Measurements from ENCODE around the gene GOLGA6L7.
"Not testable (repeated sequence)": the region's sequence is repeated elsewhere in the genome, so short reads cannot be mapped to it uniquely, and the experiment has no call there.

GOLGA6L7 gene

DNA sequence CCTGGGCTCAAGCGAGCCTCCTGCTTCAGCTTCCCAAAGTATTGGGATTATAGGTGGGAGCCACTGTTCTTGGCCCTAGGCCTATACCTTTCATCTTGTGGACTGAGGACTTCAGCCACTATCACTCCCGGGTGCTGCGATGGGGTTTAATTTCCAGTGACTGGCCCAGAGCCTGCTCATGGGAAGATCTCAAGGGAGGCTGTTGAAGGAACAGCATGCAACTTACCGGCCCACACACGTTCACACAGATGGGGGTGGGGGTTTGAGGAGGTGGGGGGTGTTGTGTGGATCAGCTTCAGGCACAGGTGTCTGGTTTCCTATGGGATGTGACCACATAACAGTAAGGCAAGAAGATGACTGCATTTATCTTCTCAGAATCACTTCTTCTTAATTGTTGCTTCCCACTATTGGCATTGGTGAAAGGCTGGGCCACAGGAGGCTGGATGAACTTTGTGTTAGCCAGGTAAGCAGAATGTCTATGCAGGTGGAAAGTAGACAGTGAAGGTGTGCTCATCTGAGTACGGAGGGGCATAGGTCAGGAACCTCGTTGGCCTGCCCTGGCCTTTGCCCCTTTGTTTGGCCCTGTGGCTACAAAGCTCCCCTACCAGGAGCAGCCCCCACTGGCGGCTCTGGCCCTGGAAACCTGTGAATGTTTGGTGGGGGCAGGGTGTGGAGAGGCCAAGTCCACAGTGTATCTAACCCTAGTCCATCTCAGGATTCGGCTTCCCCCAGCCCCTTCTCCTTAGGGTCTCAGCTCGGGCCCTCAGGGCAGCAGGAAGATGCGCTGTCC is 35.9 kb upstream of the GOLGA6L7 start:
- DNase-seq (ENCODE audit: low read depth): no peak

DNA sequence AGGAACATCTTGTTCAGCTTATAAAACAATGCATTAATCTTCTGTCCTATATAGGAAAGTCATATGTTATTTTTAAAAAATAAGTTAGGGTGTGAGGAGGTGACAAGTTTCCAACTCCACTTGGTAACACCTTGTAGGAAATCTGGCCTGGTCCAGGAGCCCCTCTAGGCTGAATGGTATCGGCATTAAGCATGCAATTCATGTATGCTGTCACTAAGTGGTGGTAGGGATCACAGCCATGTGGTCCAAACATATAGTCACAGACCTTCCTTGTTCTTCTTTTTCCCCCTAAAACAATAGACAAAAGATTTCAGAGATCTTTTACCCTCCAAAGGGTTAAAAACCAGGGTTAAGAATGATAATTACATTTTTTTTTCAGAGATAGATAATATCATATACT is 33.2 kb upstream of the GOLGA6L7 start:
- no peak for DNase-seq (ENCODE audit: low read depth)

DNA sequence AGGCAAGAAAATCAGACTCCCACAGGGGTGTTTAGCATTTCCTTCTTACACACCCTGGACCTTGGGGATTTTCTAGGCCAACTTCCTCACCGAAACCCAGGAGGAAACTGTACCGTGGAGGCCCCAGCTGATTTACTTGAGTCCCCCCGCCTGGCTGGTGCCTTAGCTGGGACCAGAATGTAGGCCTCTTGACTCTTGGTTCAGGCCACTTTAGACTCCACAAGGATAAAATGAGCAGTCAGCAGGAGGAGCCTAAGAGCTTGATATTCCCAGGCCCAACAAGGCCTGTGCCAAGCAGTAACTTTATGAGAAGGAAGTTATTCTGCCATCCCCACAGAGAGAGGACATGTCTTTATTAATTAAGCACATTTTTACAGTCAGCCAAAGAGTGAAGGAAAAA is 32.7 kb upstream of the GOLGA6L7 start:
- peak; percentile 31 for DNase-seq (ENCODE audit: low read depth)

- DNase-seq (ENCODE audit: low read depth): no peak
Measured at GRCh38 chr15:28880680-28881079, 32.2 kb upstream of the GOLGA6L7 start.

DNA sequence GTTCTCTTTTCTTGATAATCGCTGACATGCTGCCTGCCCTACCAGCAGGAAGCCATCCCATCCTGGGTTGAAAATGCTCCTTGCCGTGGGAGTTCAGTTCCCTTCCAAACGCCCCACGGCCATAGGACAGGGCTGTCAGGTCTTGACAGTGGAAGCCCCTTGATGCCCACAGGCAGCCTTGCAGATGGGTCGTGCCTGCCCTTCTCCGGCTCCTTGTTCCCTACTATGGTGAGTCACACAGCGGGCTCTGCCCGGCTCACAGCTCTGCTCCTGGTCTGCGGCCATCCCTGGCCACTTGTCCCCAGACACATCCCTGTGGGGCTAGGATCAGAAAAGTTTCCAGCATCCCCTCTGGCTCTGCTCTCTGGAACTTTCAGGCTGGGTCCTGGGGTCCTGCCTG is 31.1 kb upstream of the GOLGA6L7 start:
- DNase-seq (ENCODE audit: low read depth): no peak

DNA sequence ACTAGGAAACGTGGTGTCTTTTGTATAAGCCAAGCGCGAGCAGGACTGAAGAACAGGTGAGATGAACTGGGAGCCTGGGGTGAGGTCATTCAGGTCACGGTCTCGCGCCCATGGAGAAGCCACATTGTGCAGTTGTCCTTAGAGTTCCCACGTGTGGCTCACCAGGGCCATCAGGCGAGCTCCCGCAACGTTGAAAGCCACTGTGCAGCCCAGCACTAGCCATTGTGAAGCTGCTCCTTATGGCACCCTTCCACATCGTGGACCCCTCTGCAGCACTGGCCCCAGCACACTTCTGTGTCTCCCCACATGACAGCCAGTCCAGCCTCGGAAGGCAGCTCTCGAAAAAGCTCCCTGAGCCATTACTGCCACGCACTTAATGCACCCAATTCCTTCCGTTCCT is 29.8 kb upstream of the GOLGA6L7 start:
- no peak for DNase-seq (ENCODE audit: low read depth)

DNA sequence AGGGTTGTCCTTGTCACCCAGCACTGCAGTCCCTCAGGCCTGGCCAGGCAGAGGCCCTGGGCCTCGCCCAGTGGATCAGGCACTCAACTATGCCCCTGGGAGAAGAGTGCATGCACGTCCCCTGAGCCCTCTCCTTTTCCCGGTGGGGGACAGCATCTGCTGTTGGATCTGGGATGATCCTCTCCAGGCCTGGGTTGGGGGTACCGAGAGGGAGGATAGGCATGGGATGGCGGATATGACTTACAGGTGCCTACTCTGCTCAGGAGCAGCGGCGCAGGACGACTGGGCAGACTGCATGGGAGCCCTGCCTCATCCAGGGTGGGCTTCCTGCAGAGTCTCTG is 28.4 kb upstream of the GOLGA6L7 start:
- DNase-seq (ENCODE audit: low read depth): no peak

DNA sequence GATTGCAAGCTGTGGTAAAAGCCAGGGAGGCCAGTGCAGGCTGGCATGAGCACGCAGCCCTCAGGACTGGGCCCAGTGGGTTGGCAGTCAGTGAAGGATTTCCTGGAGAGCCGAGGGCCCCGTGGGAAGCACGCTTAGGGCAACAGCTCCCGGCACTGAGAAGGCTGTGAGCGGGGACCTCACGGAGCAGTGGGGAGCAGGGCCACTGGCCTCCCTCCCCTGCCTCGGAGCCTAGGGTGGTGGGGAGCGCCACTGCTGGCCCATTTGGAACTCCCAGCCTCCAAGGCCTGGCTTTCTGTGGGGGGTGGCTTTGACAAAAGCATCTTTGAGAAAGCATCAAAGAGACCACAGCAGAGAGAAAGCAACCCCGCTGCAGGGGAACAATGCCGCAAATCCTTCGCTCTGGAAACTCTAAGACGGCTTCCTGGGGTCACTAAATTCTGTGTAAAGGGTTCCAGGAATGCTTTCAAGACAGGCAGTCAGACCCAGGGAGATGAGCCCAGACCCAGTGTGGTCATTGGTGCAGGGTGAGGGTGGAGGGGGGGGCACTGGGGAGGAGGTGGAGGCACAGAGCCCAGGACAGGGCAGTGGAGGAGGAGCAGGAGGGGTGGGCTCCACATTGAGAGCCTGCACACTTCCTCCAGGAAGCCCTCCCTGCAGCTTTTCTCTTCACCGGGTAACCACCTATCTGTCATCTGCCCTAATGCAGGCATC is 27.8 kb upstream of the GOLGA6L7 start:
- DNase-seq (ENCODE audit: low read depth): no peak

GRCh38 chr15:28875461-28876000 is 27.1 kb upstream of the GOLGA6L7 start:
- DNase-seq (ENCODE audit: low read depth): no peak

GRCh38 chr15:28873585-28874190 is 25.2 kb upstream of the GOLGA6L7 start:
- no peak for DNase-seq (ENCODE audit: low read depth)

DNA sequence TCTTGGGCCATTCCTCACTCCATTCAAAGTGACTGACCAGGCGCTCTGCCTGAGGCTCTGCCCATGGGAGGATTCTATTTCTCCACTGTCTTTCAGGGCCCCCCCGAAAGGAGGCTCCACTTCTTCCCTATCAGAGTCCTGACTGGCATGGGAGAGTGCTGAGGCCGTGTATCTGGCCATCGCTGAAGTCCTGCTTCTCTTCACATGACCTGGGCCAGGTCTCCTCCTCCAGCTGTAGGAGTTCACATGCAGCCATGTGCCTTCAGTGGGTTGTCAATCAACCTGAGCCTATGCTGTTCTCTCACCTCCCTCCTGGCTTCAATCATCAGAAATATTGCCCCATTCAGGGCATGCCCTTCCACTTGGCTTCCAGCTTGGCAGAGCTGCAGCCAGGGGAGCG is 24.6 kb upstream of the GOLGA6L7 start:
- DNase-seq (ENCODE audit: low read depth): no peak

DNA sequence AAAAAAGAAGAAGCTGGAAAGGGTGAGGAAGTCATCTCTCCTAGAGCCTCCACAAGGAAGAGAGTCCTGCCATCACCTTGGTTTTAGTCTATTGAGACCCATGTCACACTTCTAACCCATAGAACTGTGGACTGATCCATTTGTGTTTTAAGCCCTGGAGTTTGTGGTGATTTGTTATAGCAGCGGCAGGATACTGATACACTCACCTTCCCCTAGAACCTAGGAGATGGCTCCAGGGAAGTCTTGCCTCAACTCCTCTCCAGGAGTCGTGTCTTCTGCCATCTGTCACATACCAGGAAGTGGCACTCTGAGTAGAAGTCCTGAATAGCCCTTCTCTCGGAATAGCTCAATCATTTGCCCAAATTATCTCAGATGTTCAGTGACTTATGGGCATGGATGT is 22.7 kb upstream of the GOLGA6L7 start:
- no peak for DNase-seq (ENCODE audit: low read depth)

GRCh38 chr15:28868744-28869345 is 20.4 kb upstream of the GOLGA6L7 start:
- DNase-seq (ENCODE audit: low read depth): no peak

DNA sequence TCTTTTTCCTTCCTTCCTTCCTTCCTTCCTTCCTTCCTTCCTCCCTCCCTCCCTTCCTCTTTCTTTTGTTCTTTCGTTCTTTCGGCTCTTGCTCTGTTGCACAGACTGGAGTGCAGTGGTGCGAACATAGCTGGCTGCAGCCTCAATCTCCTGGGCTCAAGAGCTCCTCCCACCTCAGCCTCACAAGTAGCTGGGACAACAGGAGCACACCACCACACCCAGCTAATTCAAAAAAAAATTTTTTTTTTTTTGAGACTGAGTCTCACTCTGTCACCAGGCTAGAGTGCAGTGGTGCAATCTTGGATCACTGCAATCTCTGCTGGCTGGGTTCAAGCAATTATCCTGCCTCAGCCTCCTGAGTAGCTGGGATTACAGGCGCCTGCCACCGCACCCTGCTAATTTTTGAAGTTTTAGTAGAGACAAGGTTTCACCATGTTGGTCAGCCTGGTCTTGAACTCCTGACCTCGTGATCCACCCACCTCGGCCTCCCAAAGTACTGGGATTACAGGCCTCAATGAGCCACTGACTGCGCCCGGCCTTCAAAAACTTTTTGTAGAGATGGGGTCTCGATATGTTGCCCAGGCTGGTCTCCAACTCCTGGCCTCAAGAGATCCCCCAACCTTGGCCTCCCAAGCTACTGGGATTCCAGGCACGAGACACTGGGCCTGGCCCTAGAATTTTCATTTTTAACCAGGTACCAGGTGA is 13.3 kb upstream of the GOLGA6L7 start:
- peak; percentile 11 for DNase-seq (ENCODE audit: low read depth)

DNA sequence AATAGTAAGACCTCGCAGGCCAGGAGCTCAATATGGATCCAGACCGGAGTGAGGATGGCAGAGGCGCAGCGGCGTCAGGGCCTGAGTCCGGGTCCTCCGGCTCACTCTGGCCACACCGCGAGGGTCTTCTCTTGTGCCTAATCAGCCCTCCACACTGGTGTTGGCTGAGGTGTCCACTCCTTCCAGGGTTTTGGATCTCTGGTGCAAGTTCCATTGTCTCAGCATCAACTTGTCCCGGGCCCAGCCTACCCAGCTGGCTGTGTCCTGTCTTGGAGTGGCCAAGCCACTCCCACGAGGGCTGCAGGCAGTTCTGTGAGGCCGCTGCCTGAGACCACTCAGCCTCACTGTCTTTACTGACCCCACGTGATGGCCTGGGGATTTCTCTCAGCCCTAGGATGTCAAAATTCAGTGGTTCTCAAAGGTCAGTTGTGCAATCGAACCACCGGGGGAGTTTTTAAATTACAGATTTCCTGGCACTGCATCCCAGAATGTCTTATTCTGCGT is 12.6 kb upstream of the GOLGA6L7 start:
- peak; percentile 82 for DNase-seq (ENCODE audit: low read depth)

- not testable (repeated sequence) for DNase-seq (ENCODE audit: low read depth)
Measured at GRCh38 chr15:28854578-28854977, 6.1 kb upstream of the GOLGA6L7 start.

GRCh38 chr15:28853654-28854053 is 5.2 kb upstream of the GOLGA6L7 start:
- not testable (repeated sequence) for DNase-seq (ENCODE audit: low read depth)

DNA sequence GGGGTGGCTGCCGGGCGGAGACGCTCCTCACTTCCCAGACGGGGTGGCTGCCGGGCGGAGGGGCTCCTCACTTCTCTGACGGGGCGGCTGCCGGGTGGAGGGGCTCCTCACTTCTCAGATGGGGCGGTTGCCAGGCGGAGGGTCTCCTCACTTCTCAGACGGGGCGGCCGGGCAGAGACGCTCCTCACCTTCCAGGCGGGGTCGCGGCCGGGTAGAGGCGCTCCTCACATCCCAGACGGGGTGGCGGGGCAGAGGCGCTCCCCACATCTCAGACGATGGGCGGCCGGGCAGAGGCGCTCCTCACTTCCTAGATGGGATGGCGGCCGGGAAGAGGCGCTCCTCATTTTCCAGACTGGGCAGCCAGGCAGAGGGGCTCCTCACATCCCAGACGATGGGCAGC is 1.3 kb upstream of the GOLGA6L7 start:
- not testable (repeated sequence) for DNase-seq (ENCODE audit: low read depth)

- not testable (repeated sequence) for DNase-seq (ENCODE audit: low read depth)
Measured at GRCh38 chr15:28849271-28849670, 827 bp upstream of the GOLGA6L7 start.

DNA sequence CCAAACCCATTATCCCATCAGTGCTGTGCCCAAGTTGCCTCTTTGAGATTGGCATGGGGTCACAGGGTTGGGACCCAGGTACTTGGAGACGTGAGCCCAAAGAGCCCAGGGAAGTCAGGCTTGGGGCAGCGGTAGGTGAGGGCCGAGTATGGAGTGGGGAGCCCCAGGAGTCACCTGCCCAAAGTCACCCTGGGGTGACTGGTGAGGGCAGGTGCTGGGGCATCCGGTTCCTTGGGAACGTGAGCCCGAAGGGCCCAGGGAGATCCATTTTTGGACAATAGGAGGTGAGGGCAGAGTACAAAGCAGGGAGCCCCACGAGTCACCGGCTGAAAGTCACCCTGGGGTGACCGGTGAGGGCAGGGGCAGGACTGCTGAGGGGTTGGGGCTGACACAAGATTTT is 485 bp downstream of the GOLGA6L7 start:
- not testable (repeated sequence) for DNase-seq (ENCODE audit: low read depth)

- DNase-seq (ENCODE audit: low read depth): not testable (repeated sequence)
Measured at GRCh38 chr15:28847247-28847646, 1.2 kb downstream of the GOLGA6L7 start.

DNA sequence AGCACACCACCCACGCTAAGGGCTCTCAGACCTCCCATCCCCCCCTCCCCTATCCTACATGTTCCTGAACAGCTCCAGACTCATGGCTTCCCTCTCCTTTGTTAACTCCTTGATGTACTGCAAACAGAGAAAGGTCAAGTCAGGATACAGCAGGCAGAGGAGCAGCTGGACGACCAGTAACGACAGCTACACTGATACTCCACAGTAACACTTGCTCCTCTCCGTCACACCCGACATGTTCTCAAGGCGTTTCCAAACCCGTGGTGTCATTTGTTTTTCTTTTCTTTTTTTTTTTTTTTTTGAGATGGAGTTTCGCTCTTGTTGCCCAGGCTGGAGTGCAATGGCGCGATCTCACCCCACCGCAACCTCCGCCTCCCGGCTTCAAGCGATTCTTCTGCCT is 4.3 kb downstream of the GOLGA6L7 start:
- not testable (repeated sequence) for DNase-seq (ENCODE audit: low read depth)

All from iris pigment epithelial cell (primary cell).